ENCODE data around the gene MACROD2.

DNA sequence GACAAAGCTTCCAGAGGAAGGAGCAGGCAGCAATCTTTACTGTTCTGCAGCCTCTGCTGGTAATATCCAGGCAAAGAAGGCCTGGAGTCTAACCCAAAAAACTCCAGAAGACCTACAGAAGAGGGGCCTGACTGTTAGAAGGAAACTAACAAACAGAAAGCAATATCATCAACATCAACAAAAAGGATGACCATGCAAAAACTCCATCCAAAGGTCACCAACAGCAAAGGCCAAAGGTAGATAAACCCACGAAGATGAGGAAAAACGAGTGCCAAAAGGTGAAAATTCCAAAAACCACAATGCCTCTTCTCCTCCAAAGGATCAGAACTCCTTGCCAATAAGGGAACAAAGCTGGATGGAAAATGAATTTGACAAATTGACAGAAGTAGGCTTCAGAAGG lies 811.9 kb downstream of the MACROD2 start:
- TF ChIP-seq, protein P1, sequence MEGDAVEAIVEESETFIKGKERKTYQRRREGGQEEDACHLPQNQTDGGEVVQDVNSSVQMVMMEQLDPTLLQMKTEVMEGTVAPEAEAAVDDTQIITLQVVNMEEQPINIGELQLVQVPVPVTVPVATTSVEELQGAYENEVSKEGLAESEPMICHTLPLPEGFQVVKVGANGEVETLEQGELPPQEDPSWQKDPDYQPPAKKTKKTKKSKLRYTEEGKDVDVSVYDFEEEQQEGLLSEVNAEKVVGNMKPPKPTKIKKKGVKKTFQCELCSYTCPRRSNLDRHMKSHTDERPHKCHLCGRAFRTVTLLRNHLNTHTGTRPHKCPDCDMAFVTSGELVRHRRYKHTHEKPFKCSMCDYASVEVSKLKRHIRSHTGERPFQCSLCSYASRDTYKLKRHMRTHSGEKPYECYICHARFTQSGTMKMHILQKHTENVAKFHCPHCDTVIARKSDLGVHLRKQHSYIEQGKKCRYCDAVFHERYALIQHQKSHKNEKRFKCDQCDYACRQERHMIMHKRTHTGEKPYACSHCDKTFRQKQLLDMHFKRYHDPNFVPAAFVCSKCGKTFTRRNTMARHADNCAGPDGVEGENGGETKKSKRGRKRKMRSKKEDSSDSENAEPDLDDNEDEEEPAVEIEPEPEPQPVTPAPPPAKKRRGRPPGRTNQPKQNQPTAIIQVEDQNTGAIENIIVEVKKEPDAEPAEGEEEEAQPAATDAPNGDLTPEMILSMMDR (IDR thresholded peaks at IDR 0.05), result no peak
- no peak for TF ChIP-seq EZH2 (IDR thresholded peaks at IDR 0.05; ENCODE audit: borderline replicate concordance, insufficient read depth, low read depth, low read length, poor library complexity, severe bottlenecking)
